HG03066 (cell line): ENCODE results near the gene UBE2J2.

Experiments used
- ATAC-seq: cut with Tn5 transposase; IDR thresholded peaks from one replicate; pipeline ENCODE4 v1.9.1; 2021; ENCODE audit warnings: low read depth; ENCODE audit not compliant: unreplicated experiment

UBE2J2 gene

DNA sequence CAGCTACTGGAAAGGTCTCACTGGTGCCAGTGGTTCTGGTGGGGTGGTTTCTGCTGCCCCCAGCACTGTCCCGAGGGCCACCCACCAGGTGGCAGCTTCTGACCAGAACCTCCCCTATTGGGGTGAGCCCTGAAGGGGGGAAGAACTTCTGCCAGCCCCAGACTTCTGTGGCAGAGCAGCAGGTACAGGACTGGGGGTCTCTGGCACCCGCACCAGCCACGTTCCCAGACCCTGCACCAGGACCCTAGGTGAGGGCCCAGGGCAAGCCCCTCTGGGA, 36.4 kb upstream of the UBE2J2 start:
- ATAC-seq = no peak

DNA sequence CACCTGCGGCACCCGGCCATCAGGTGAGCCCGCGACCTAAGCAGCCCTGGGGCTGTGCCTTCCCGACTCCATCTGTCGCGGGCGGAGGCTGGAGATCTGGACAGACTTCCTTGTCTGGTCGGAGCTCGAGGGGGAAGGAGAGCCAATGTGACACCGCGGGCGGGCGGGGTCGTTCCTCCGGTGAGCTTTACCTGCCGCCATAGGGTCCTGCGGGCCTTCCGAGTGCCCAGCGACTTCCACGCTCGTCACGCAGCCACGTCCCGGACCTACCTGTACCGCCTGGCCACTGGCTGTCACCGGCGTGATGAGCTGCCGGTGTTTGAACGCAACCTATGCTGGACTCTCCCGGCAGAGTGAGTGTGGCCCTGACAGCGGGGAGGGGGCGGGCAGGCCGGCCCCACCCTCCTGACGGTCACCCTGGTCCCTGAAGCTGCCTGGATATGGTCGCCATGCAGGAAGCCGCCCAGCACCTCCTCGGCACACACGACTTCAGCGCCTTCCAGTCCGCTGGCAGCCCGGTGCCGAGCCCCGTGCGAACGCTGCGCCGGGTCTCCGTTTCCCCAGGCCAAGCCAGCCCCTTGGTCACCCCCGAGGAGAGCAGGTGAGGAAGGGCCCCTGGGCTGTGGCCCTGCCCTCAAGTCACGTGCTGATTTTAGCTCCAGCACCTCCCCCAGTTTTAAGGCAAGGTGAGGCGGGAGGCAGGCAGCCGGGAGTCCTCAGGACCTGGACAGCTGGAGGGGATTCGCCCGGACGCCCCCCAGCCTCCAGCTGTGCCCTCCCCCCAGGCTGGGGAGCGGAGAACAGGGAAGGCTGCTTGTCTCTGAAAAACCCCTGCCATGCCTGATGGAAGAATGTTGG, 35.8 kb upstream of the UBE2J2 start:
- no peak for ATAC-seq

DNA sequence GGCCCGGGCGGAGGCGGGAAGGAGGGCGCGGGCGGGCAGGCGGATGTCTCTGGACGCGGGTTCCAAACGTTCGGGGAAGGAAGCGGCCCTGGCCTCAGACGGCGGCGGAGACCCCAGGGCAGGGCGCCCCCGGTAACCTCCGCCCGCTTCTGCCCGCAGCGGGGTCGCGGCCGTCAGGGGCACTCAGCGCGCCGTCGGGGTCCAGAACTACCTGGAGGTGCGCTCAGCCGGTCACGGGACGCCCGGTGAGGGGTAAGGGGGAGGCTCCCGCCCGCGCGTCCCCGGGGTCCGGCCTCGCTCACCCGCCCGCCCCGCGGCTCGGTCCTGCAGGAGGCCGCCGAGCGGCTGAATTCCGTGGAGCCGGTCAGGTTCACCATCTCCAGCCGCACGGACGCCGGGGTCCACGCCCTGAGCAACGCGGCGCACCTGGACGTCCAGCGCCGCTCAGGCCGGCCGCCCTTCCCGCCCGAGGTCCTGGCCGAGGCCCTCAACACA, 35.1 kb upstream of the UBE2J2 start:
- ATAC-seq = no peak

DNA sequence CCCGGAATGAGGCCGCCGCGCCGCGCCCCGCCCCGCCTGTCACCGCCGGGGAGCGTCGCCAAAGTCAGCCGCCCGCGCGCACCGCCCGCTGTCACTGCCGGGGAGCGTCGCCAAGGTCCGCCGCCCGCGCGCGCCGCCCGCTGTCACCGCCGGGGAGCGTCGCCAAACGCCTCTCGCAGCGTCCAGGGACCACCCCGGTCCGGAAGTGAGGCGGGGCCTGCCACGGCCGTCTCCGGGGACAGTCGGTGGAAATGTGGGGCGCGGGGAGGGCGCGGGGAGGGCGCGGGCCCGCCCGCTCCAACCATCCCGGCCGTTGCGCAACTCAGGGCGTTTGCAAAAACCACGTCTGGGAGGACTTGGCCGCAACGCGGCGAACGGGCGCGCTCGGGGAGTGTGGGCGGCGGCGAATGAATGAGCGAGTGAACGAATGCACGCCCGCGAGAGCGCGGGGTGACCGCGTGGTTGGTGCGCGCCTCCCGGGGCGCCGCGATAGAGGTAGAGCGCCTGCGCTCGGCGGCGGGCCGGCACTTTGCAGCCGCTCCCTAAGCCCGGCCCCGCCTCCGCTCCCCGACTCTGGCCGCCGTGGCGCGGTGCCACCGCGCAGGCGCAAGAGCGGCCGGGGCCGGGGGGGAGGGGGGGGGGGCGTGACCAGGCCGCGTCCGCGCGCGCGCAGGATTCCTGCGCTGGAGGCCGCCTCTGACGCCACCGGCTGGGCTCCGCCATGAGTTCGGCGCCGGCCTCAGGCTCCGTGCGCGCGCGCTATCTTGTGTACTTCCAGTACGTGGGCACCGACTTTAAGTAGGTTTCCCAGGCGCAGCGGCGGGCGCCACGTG, 34.5 kb upstream of the UBE2J2 start, which contains the start of the genes ACAP3 and PUSL1:
Gene ACAP3, minus strand, starts transcription at position 8 of the 833 bp plus-strand sequence. CDS start 115 bp downstream, outside the sequence.
Gene PUSL1, plus strand, starts transcription at position 675 of the 833 bp plus-strand sequence. Its CDS starts 47 bp downstream, at position 722.
- ATAC-seq = peak; percentile 57

DNA sequence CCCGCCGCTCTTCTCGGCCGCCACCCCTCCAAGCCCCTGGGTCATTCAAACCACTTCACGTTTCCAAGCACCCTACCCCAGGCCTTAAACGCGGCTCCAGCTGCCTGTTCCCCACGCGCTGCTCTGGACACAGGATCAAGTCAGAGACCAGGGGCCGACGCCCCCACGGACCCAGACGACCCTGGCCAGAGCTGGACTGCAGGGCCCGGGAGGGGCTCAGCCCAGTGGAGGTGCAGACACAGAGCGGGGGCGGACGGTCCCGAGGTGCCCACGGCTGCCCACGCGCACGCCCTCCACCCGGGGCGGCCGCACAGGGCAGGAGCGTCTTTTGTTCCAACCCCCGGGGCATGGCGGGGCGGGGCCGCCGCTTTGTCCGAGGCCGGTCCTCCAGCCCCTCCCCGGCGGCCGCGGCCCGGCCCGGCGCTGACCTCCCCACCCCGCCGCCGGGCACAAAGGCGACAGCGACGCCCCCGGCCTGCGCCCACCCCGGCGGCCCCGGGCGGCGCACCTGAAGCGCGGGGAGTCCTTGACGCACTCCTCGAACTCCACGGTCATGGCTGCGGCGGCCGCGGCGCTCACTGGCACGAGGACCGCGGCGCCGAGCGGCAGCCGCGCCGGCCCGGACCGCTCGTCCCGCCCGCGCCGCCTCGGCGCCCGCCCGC, 33.7 kb upstream of the UBE2J2 start:
- peak; percentile 2 for ATAC-seq

DNA sequence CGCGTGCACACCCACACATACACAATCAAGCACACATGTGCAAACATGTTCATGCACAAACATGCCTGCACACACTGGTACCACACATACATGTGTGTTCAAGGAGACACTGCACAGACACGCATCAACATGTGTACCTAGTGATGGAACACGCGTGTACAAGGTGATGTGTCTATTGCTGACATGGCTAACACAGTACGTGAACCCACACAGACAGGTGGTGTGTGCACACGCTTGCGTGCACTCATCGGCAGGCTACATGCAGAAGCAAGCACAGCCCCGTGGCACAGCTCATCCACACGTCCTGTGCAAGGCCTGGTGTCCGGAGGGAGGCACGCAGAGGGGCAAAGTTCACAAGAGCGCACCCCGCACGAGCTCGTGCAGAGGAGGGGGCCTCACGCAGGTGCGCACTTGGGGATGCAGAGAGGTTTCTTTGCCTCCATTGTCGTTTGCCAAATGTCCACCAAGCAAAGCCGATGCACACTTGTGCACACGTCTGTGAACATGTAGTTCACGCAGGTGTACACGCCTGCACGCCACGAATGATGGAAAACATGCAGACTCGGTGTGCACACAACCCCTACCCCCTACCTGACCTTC, 33.1 kb upstream of the UBE2J2 start:
- no peak for ATAC-seq

DNA sequence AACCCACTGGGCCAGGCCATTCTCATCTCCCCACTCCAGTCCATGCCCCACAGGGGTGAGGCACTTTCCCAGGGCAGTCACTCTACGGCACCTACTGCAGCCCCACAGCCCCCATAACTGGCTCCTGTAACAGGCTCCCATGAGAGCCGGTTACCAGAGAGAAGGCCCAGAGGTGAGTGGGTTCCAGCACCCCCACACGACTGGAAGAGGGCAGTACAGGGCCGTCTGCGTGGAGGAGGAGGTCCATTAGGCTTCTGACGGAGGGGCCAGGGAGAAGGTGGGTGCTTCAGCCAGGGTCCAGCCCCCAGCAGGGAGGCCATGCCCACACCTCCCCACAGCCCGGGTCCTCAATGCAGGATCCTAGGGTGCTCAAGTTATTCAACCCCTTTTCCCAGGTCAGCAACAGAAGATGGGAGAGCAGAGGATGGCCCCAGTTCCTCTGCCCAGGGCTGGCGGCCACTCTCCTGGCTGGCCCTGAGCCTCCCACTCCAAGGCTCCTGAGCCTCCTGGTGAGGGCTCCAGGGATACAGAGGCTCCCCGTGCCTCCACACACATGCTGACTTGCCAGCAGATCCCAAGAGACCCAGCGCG, 32.5 kb upstream of the UBE2J2 start:
- no peak for ATAC-seq

DNA sequence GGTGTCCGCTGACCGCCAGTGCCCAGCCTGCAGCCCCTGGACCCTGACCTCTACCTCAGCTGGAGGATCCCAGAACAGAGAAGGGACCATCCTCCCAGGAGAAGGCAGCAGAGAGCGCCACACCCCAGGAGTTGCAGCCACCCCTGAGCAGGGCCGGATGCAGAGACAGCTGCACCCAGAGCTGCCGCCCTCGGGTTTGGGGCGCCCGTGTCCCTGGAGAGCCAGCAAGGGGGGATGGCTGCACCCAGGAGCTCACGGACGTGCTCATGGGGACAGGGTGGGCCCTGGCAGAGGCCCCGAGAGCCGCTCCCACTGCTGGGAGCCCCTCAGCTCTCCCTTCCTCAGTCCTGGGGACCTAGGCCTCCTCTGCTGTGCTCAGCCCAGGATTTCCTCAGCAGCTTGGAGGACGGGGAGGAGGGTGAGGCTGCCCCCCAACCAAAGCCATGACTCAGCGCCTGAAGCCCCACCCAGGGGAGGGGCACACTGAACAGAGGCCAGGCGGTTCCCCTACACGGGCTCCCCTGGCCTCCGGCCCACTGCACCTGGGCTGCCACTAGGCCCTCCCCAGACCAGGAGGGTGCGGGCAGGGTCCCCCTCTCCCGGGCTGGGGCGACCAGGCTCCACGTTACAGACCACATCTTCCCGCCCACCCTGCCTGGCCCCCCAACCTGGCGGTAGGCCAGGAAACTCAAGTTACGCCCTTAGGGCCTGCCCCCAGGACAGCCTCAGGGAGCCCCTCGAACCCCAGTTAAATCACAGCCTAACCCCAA, 31.8 kb upstream of the UBE2J2 start:
- no peak for ATAC-seq

DNA sequence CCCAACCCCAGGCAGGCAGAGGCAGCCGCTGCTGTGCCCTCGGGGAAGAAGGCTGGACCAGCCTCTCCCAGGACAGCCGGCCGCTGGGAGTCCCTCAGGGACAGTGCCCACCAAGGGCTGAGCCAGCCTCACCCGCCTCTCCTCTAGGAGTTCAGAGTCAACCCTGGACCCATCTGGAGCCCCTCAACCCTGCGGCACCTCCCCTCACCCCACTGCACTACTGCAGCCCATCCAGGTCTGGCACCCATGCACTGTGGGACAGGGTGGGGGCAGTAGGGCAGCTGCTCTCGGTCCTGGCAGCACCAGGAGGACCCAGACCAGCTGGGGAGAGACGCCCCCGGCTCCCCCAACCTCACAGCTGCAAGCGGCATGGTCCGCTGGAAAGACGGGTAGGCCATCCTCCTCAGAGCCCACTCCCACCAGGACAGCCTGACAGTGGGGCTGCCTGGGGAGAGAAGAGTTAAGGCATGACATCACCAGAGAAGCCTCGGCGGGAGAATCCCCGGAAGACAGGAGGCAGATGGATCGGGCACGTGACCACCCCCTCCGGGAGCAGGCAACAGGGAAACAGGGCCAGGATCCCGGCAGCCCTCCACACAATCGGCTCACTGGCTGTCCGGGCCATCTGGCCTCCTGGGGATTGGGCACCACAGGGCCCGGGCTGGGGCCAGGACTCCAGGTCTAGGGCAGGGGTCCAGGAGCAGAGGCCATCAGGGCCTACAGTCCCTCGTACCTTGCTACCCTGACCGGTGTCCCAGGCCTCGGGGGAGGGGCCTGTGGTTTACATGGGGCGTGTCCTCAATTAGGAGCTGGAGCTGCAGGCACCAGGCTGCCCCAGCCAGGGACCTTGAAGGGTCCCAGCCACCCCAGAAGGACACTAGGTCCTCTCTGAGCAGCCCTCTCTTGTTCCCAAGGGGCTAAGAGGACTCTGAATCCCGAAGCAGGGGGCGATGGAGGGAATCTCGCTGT, 31.0 kb upstream of the UBE2J2 start:
- no peak for ATAC-seq

DNA sequence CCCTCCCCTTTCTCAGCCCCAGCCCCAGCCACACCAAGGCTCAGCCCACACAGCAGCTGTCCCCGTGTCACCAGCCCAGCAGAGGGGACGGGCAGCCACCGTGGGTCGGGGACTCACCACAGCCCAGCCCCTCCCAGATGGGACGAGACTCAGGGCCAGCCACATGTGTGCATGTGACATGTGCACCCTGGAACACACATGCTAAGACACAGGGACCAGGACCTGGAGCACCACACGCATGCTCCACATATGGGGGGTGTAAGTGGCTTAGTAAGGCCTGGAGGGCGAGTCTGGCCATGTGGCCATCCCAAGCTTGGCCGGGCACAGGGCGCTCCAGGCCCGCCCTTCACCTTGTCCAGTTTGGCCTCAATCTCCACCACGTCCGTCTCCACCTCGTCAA, 30.1 kb upstream of the UBE2J2 start:
- ATAC-seq = no peak

DNA sequence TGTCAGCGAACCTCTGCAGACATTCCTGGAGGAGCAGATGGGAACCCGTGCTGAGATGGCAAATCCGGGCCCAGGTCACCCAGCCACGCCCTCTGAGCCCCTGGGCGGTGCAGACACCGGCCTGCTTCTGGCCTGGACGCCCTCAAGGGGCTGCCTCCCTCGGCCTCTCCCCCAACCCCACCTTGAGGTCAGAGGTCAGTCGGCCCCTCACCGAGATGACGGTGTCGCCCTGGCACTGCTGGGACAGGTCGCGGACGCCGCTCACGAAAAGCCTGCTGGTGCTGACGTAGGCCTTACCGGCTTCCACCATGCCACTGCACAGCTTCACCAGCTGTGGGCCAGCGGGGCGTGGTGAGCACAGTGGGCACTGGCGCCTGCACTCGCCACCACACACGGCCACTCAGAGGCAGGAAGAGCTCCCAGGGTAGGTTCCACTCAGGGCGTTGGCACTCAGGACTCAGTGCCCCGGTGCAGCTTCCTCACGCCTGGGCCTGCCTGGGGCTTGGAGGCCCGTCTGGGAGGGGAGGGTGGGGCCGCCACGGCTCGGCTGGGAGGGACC, 29.4 kb upstream of the UBE2J2 start:
- no peak for ATAC-seq

DNA sequence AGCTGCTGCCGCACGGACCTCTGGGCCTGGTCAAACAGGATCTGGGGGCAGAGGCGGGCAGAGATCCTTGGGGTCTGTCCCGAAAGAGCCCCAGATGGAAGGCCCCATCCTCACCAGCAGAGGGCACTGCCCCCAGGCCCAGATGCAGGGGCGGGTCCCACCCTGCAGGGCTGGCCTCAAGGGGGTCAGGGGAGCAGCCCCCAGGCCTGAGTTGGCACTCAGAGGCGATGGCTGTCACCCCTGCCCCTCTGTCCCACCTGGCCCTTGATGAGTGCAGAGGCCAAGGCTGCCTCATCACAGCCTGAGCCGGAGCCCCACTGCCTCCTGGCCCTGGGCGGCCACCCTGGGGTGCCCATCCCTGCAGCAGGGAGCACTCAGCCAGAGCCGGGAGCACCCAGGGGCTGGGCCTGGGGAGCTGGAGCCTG, 28.4 kb upstream of the UBE2J2 start:
- no peak for ATAC-seq

DNA sequence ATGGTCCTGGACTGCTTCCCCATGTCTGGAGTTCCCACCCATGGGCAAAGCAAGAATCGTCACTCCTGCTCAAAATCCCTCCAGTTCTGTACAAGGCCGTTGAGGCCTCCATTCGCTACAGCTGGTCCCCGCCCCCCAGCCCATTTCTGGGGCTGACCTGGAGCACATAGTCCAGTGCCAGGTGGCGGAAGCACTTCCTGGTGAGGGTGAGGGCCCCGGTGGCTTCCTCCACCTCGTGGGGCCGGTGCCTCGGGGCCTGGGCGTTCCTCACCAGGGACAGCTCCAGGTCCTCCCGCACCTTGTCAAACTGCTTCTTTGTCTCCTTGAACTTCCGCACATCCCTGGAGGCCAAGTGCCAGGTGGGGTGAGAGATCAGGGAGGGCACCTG, 26.7 kb upstream of the UBE2J2 start:
- ATAC-seq = no peak

DNA sequence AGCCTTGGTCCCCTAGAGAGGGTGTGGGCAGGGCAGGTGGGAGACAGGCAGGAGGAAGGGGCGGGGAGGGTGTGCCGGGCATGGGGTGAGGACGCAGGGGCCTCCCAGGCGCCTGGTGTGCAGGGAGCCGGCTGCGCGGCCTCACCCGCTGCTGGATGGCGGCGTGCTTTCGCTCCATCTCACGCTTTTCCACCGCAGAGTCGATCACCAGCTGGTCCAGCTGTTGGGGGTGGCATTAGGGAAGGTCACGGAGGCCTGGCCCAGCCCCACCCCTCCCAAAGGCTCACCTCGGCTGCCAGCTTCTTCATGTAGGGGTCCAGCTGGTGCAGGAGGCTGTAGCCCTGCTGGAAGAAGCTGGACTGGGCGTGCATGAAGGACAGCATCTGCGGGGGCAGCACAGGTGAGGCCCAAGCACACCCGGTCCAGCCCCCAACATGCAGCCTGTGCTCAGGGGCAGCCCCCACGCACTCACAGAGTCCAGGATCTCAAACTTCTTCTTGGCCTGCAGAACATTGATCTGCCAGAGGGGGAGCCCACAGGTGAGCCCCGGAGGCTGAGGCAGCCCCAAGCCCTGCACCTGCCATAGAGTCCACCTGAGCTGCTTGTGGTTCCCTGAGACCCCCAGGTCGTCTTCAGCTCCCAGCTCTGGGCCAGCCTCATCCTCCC, 26.2 kb upstream of the UBE2J2 start:
- no peak for ATAC-seq

DNA sequence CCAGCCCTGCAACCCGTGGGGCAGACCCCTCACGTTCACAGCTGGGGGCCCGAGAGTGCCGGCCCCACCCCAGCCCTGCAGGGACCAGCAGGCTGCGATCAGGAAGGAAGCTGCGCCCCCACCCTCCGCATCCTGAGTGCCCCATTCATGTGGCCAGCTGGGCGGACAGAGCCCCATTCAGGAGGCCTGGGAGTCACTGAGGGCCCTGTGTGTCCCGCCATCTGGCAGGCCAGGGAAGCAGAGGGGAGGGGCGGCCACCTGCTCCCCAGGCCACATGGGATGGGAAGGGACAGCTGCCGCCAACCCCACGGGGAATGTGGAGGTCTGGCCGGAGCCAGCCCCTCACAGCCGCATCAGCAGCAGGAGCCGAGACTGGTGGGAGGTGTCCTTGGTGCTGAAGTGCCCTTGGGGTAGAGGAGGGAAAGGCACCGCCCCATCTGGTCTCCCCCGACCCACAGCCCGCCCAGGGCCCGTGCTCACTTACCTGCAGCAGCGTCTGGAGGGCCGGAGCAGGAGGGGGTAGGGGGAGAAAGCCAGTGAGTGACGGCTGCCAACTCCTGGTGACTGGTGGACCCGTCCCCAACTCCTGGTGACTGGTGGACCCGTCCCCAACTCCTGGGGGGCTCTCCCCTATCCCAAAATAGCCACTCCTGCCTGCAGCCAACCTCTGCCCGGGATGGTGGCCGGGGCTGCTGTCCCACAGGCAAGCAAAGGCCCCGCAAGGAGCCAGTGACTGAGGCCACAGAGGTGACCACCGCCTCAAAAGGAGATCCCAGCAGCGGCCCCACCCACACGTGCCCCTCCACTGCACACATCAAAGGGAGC, 25.4 kb upstream of the UBE2J2 start:
- ATAC-seq = no peak

DNA sequence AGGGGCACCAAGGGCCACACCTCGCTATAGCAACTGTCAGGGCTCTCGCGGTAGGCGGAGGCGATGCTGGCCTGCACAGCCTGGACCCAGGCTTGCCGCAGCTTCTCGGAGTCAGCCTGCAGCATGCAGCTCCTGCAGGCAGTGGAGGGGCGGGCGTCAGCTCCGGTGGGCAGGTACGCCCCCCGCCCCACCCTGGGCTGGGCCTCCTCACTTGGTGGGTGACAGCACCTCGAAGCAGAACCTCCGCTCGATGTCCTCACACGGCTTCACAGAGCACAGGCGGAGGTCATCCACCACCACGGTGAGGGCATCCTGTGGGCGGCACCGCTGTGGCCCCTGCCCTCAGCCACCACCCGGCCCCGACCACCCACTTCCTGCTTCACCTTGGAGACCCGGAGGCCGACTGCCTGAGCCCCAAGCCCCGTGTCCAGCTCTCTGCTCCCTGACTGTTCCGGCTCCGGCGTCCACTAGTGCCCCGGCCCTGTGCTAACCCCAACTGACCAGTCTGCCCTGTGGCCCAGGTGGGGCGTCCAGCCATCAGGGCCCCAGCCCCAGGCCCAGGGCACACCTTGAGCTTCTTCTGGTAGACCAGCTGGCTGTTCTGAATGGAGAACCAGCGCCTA, 24.3 kb upstream of the UBE2J2 start:
- no peak for ATAC-seq
